Measurements from ENCODE around the gene RHOD. TPM values are rescaled to one million over a fixed set of nuclear protein-coding genes. Genes with fewer than 3 reads are reported as not detected.

The RHOD gene
- polyA plus RNA-seq, 1 donor from 2014 or later = not detected

DNA sequence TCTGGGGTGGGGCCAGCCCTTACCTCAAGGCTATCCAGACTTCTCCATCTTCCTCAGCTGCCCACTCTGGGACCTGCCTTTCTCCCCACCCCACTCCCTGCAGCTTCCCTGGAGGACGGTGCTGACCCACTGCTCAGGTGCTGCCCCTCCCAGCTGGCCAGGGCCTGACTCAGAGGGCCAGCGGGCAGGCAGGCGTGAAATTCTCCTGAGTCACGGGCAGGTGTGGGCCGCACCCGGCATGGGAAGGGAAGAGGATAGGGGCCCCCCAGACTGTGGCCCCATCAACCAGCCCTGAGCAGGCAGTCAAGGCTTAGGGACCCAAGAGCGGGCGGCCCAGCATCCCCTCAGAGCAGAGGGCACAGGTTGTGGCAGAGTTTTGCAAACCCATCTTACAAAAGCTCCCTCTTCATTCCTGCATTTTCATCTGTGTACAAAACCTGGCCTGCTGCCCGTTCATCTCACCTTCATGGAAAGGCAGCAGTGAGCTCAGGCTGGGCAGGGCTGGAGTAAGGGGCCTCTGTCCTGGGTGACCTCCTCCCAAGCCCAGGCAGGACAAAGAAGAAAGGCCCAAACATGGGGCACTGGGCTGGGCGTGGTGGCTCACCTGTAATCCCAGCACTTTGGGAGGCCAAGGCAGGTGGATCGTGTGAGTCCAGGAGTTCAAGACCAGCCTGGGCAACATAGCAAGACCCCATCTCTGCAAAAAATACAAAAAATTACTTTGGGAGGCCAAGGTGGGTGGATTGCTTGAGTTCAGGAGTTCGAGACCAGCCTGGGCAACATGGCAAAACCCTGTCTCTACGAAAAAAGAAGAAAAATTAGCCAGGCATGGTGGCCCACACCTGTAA, 6.1 kb downstream of the RHOD start:
- TF ChIP-seq REST (IDR thresholded peaks at IDR 0.05; ENCODE audit: borderline replicate concordance) = no peak
- no peak for TF ChIP-seq RAD21 (conservative IDR thresholded peaks at IDR 0.05)
- TF ChIP-seq SMC3 (conservative IDR thresholded peaks at IDR 0.05; ENCODE audit: poor library complexity) = no peak
- TF ChIP-seq MXI1 (conservative IDR thresholded peaks at IDR 0.05; ENCODE audit: poor library complexity, severe bottlenecking) = no peak
- no peak for TF ChIP-seq POLR2AphosphoS5 (IDR thresholded peaks at IDR 0.05)
- TF ChIP-seq EZH2 (IDR thresholded peaks at IDR 0.05; ENCODE audit: borderline replicate concordance, insufficient read depth, low read length, poor library complexity, severe bottlenecking) = no peak
- no peak for TF ChIP-seq TAF1 (IDR thresholded peaks at IDR 0.05; ENCODE audit: low read depth)
- Histone ChIP-seq H3K79me2 (replicated peaks; ENCODE audit: insufficient read depth, low read length) (no peaks in the 10 kb centered on the region), H3K9me2 (ENCODE audit: insufficient read depth, low read length) (no peaks in the 10 kb centered on the region), H3K9ac (ENCODE audit: low read length) (no peak overlapping the region), H3K4me2 (ENCODE audit: low read length) (no peak overlapping the region), H2AFZ (ENCODE audit: low read depth, low read length) (no peak overlapping the region), H3K9me3 (ENCODE audit: low read length) (no peaks in the 10 kb centered on the region), H3F3A (ENCODE audit: insufficient read depth, low read length, poor library complexity, severe bottlenecking) (no peaks in the 10 kb centered on the region), H3K27ac (ENCODE audit: low read length) (no peak overlapping the region), H3K4me3 (ENCODE audit: low read length) (no peak overlapping the region), H3K36me3 (ENCODE audit: insufficient read depth, low read length) (no peaks in the 10 kb centered on the region), H4K20me1 (ENCODE audit: insufficient read depth) (no peaks in the 10 kb centered on the region), H3K27me3 (ENCODE audit: insufficient read depth, low read depth, low read length) (no peaks in the 10 kb centered on the region)

- Histone ChIP-seq H3K4me2 (ENCODE audit: low read length) (no peak overlapping the region), H4K20me1 (ENCODE audit: insufficient read depth) (no peaks in the 10 kb centered on the region), H3K4me3 (ENCODE audit: low read length) (no peak overlapping the region), H3K9me3 (ENCODE audit: low read length) (no peaks in the 10 kb centered on the region), H2AFZ (ENCODE audit: low read depth, low read length) (no peak overlapping the region), H3K9me2 (ENCODE audit: insufficient read depth, low read length) (no peaks in the 10 kb centered on the region), H3K27ac (ENCODE audit: low read length) (no peak overlapping the region), H3K9ac (ENCODE audit: low read length) (no peak overlapping the region), H3K36me3 (ENCODE audit: insufficient read depth, low read length) (no peaks in the 10 kb centered on the region), H3K79me2 (replicated peaks; ENCODE audit: insufficient read depth, low read length) (no peaks in the 10 kb centered on the region), H3F3A (ENCODE audit: insufficient read depth, low read length, poor library complexity, severe bottlenecking) (no peaks in the 10 kb centered on the region), H3K27me3 (ENCODE audit: insufficient read depth, low read depth, low read length) (no peaks in the 10 kb centered on the region)
- TF ChIP-seq RAD21 (conservative IDR thresholded peaks at IDR 0.05) (no peak), REST (IDR thresholded peaks at IDR 0.05; ENCODE audit: borderline replicate concordance) (no peak), EZH2 (IDR thresholded peaks at IDR 0.05; ENCODE audit: borderline replicate concordance, insufficient read depth, low read length, poor library complexity, severe bottlenecking) (no peak), EP300 (conservative IDR thresholded peaks at IDR 0.05; ENCODE audit: poor library complexity, severe bottlenecking) (no peak), MXI1 (conservative IDR thresholded peaks at IDR 0.05; ENCODE audit: poor library complexity, severe bottlenecking) (no peak), POLR2AphosphoS5 (IDR thresholded peaks at IDR 0.05) (no peak), TAF1 (IDR thresholded peaks at IDR 0.05; ENCODE audit: low read depth) (no peak), SMC3 (conservative IDR thresholded peaks at IDR 0.05; ENCODE audit: poor library complexity) (no peak)
- TF ChIP-seq, protein P1, sequence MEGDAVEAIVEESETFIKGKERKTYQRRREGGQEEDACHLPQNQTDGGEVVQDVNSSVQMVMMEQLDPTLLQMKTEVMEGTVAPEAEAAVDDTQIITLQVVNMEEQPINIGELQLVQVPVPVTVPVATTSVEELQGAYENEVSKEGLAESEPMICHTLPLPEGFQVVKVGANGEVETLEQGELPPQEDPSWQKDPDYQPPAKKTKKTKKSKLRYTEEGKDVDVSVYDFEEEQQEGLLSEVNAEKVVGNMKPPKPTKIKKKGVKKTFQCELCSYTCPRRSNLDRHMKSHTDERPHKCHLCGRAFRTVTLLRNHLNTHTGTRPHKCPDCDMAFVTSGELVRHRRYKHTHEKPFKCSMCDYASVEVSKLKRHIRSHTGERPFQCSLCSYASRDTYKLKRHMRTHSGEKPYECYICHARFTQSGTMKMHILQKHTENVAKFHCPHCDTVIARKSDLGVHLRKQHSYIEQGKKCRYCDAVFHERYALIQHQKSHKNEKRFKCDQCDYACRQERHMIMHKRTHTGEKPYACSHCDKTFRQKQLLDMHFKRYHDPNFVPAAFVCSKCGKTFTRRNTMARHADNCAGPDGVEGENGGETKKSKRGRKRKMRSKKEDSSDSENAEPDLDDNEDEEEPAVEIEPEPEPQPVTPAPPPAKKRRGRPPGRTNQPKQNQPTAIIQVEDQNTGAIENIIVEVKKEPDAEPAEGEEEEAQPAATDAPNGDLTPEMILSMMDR (IDR thresholded peaks at IDR 0.05; ENCODE audit: poor library complexity, severe bottlenecking) = no peak
These were observed 9.7 kb downstream of the RHOD start for GRCh38 chr11:67066333-67066709.
